Measurements from ENCODE around the gene PARD3.
"Not testable (repeated sequence)": the region's sequence is repeated elsewhere in the genome, so short reads cannot be mapped to it uniquely, and the experiment has no call there.

Gene PARD3

DNA sequence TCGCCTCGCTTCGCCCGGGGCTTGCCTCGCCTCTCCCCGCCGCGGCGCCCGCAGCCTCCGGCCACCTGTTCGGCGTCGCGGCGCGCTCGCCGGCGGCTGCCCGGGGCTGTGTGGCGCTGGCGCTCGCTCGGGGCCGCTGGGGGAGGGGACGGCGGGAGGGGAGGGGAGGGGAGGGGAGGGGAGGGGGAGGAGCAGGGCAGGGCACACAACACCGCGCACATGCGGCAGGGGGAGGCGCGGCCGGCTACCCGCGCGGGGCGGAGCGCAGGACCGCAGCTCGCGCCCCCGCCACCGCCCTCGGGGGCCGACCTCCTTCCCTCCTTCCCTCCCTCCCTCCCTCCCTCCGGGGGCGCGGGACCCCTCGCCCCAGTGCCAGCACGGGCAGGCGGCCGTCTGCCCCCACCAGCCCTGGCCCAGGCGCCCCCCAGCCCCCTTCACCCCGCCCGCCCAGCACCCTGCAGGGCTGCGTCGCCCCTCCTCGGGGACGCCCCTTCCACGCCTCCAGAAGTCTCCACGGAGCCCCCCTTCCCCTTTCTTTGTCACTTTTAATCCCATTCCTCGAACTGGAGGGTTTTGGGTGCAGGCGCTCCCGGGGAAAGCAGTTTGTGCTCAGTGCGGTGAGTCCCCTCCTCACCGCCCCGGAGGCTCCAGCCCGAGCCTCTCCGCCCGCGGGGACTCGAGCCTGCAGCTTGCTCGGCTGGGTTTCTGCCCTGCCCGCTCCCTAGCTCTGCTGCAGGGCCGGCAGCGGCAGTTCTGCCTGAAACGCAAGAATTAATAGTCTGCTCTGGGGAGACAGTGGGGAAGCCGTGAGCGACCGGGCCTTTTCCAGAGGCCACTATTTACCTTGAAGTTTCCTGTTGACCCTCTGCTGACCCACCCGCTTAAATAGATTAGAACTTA is at the start of gene PARD3:
TSS of gene PARD3 (minus strand) at position 112 of the 900 bp plus-strand sequence. CDS start 301 bp downstream, outside the sequence.
- DNase-seq: peak; percentile 26

DNA sequence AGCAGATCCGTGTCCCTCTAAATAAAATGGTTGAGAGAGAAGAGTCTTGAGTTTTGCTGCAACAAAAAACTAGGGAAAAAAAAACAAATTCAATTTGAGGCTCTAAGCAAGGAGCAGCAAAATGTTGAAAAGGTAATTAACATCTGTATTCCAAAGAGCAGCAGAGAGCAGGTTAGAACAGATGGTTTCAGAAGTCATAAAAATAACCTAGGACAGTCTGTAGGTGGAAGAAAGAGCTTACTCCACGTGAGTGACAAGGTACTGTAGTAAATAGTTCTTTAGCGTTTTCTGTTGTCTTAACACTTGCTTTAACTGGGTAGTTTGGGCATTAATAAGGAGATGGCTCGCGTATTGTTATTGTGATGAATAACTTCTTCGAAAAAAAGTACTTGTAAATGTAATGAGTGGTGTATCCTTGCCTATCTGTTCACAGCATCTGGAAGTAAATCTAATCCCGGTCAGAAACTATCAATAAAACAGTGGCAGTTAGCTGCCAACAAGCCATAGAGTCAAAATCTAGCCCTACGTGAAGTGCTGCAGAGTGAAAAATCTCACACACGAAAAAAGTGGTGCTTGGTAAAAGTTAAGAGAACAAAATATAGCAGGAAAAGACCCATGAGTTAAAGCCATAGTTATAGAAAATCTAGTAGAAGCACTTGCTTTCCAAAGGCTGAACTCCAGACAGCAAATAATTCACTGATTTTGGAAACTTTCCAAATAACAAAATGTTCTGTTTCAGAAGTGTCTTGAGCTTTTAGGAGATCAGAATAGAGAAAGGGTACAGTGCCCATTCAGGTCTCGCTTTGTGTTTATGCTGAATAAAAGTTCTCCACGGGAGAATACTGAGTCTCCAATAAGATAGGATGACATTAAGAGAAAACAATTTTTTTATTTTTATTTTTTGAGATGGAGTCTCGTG is 49.3 kb upstream of the PARD3 start:
- DNase-seq: no peak

DNA sequence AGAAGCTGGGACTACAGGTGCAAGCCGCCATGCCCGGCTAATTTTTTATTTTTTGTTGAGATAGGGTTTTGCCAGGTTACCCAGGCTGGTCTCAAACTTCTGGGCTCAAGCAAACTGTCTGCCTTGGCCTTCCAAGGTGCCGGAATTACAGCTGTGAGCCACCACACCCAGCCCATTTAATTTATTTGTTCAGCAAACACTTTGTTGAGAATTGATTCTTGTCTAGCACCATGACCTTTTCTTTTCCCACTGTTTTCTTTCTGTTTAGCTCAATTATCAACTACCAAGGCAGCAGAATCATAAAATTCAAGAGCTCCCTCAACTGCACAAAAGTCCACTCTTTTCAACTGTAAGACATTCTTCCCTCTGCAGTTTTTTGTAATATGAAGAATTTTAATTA is 47.8 kb upstream of the PARD3 start:
- no peak for DNase-seq

DNA sequence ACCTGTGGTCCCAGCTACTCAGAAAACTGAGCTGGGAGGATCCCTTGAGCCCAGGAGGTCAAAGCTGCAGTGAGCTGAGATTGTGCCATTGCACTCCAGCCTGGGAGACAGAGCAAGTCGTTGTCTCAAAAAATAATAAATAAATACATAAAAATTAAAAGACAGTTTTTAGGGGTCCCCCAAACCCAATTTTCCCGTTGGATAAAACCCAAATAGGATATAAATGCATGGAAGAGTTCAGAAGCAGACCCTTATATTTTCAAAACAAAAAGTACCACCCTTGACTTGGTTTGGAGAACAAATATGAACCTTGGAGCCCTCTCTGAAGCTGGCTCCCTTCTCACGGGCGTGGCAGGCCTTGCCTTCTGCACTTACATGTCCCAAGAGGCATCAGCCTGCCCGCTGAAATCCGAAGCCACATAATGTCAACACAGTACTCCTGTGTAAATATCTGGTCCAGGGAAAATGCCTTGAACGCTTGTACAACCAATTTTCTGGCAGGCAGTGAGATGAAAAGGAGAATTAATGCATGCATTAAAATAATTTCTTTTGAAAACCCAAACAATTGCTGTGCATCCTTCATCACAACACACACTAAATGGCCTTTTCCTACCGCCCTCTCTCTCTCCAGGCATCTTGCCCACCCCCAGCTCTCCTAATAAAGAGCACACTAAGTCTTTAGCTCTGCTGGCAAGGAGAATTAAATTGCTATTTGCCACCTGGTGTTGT is 46.4 kb upstream of the PARD3 start:
- no peak for DNase-seq

DNA sequence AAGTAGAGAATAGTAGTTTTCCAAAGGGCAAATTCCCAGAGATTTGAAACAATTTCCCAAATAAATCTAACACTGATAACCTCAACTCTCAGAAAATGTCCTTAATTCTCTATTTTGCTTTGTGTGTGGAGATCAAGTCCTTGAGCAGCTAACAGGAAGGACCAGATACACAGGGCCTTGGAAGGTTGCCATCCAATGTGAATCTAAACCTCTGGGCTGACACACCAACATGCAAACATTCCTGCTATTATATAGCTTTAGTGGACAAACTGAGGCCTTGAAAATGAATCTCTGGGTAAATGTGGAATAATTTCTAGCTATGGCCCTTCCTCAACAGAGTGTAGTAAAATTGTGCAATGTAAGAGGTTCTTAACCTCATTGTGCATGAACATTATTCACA is 44.1 kb upstream of the PARD3 start:
- DNase-seq: no peak

DNA sequence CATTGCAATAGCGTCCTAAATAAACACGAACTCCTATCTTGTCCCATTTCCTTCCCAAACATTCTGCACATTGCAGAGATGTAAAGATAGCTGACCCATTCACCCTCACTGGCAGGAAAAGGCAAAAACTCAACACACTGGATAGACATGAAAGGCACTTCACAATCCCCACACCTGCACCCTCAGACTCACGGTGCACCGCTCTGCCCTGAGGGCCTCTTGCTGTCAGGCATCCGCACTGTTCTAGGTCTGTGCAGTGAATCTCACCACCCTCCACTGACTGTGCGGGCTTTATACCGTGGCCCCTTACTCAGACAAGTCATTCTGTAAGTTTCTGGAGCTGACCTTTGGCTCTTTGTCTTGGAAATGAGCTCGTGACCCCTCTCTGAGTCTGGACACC is 42.9 kb upstream of the PARD3 start:
- DNase-seq: no peak

DNA sequence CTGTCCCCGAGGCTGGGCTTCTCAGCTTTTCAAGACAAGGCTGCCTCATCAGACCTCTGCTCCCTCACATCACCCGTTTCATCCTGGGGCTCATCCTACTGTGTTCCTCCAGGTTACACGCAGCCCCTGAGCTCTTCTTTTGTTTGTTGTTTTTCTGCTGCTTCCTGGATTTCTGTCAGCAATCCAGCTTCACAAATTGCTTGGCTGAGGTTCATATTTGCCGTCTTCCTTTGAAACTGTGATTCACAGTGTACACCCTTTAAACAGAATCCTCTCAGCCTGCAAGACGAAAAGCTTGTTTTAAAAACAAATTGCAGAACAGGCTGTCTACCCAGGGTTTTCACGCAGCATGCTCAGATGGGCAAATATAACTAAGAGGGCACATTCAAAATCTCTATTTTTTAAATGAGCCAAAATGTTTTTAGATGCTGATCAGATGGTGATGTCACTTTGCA is 39.1 kb upstream of the PARD3 start:
- DNase-seq: no peak

DNA sequence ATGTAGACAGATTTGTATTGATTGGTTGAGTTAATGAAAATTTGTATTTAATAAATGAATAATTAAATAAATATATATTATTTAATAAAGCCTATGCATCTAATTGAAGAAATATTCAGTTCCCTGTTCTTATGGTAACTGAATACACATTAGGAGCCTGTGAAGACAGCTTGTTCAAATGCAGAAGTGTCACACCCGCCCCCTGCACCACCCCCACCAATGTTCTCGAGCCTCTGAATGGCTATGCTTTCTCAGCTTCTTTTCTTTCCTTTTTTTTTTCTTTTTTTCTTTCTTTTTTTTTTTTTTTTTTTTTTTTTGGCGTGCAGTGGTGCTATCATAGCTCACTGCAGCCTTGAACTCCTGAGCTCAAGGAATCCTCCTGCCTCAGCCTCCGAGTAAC is 38.3 kb upstream of the PARD3 start:
- DNase-seq: no peak

DNA sequence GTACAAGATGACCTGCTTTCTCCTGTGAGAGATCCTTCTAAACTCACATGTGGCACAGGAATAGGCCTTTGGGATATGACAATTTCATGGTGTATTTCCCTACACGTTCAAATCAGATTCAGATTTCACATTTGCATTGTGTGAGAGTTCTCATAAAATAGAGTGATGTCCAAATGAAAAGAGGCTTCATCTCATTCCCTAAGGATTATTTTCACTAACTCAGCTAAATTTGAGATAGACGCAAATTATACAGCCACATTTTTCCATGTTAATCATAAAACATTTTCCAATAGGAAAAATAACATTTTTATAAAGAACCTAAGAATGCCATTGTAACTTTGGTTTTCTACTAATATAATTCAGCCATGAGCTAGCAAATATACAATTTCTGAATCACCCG is 35.5 kb upstream of the PARD3 start:
- DNase-seq: no peak

DNA sequence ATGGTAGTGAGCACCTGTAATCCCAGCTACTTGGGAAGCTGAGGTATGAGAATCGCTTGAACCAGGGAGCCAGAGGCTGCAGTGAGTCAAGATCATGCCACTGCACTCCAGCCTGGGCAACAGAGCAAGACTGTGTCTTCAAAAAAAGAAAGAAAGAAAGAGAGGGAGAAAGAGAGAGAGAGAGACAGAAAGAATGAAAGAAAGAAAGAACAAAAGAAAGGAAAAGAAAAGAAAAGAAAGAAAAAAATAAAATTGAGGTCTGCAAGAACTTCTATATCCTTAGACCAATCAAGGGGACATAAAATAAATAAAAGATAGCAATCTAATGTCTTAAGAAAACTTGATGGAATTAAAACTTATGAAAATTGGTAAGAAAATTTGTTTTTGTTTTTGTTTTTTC is 34.9 kb upstream of the PARD3 start:
- no peak for DNase-seq

DNA sequence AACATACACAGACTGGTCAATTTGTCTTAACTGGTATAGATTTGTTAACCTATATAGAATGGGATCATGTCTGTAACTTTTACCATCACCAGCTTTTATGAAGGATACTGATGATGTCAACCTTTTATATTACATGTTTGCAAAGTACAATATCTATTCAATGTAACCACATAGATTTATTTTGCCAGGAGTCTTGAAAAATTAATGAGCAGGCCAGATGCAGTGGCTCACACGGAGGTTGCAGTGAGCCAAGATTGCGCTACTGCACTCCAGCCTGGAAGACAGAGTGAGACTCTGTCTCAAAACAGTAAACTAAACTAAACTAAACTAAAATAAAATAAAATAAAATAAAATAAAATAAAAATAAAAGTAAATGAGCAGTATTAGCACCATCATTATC is 30.0 kb upstream of the PARD3 start:
- no peak for DNase-seq

DNA sequence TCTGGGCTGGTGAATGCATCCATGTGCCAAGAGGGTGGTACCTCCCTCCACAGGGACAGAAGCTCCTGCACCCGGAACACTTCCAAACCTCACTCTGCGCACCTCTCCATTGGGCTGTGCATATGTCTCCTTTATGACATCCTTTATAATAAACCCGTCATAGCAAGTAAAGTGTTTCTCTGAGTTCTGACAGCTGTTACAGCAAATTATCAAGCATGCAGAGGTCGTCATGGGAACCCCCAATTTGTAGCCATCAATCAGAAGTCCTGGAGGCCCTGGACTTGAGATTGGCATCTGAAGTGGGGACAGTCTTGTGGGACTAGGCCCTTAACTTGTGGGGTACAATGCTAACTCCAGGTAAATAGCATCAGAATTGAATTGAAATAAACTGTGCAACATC is 29.4 kb upstream of the PARD3 start:
- DNase-seq: no peak

DNA sequence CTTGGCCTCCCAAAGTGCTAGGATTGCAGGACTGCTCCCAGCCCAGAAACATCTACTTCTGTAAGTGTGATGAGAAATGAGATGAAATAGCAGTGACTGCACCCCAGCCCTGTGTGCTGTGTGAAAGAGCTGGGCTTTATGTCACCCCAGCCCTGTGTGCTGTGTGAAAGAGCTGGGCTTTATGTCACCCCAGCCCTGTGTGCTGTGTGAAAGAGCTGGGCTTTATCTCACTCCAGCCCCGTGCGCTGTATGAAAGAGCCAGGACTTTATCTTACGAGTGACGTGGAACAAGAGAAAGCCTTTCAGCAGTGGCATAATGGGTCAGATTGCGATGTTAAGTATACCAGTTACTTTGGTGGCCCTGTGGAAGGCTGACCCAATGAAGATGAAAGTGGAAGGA is 28.4 kb upstream of the PARD3 start:
- DNase-seq: not testable (repeated sequence)

DNA sequence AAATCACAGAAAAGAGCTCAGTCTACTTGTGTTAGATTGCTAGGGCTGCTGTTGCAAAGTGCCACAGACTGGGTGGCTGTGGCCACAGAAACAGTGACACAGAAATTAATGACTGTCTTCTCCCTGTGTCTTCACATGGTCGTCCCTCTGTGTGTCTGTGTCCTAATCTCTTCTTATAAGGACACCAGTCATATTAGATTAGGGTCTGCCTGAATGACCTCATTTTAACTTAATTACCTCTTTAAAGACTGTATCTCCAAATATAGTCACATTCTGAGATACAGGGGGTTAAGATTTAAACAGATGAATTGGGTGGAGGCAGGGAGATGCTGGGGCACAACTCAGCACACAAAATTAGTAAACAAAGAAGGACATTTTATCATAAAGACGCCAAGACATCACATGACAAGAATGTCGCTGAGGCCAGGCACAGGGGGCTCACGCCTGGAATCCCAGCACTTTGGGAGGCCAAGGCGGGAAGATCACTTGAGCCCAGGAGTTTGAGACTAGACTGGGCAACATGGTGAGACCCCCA is 23.3 kb upstream of the PARD3 start:
- no peak for DNase-seq

DNA sequence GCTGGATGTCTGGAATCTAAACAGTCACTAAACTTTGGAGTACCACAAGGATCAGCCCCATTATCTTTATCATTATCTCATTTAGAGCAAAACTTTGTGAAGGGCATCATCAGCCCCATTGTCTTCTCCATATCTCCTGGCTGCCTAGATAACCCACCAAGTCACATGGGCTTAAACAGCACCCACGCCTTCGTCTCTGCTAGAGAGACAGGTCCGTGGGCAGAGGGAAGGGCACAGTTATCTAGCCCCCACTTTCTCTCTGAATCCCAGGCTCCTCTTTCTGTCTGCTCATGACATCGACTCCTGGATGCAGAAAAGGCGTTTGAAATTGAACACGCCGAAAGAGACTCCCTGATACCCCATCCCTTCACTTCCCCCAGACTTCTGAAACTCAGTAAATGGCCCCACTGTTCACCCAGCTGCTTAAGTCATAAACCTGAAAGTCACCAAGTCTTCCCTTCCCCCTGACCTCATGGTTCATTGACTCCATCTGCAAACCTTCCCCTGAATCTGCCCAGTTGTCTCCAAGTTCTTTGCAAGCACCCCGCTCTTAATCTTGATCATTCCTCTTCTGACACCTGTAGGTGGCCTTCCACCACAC is 20.9 kb upstream of the PARD3 start:
- DNase-seq: no peak

DNA sequence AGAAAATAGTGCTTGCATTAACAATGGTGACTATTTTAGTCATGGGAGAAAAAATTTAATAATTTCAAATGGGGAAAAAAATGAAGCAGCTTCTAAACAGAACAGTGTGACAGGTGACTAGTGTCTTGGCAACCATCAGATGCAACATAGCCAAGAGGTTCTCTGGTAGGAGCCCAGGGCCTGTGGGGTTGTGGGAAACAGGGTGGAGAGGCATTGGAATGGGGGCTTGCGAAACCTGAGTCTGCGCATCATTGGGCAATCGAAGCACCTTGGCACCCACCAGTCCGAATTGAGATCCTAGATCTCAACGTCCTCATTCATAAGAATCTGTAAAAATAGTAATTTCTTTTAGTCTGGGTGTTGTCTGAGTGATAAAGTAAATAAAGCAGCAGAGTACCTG is 19.2 kb upstream of the PARD3 start:
- DNase-seq: no peak

DNA sequence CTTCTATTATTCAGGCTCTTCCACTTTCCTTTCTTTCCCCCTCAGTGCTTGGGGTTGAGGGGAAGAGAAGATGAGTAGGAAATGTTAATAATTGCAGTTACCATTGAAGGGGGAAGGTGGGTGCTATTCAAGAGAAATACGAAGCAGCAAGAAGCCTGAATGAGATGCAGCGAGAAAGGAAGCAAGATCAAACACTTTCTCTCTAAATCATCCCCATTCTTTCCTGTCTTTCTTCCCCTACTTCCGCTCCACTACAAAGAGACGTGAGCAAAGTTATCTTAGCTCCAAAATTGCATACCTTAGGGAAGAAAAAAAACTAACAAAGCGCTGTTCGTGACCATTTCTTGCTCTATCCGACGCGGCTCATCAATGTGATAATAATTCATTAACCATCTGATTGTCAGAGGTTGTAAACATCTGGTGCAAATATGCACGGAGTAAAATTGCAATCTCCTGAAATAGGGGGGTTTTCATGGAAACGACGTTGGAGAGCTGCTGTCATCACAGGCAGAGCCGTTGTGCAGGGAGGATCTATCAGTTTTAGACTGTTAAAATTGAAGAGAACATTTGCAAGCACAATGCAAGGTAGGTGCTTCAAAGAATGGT is 15.2 kb upstream of the PARD3 start:
- no peak for DNase-seq

DNA sequence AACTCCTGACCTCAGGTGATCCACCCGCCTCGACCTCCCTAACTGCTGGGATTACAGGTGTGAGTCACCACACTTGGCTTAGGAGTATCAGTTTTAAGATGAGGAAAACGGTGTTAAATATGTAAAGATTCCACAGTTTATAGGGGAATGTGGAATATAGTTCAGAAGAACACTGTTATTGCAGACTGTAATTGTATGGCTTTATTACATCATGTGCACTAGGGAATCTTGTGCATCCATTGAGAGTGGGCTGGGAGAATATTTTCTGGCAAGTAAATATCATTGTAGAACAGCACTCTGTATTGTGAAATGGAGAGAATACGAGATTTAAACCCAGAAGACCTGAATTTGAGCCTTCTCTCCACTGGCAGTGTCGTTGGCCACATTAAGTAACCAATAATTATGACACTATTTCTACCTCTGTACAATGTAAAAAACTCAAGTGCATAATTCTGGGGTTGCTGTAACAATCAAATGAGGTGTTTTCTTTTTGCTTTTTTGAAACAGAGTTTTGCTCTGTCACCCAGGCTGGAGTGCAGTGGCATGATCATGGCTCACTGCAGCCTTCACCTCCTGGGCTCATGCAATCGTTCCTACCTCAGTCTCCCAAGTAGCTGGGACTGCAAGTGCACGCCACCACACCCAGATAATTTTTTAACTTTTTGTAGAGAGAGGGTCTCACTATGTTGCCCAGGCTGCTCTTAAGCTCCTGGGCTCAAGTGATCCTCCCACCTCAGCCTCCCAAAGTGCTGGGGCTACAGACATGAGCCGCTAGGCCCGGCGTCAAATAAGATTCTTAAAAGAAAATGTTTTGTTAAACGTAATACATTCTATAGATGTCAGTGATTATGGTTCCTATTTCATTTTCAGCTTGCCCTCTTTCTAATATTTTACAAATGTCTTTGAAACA is 12.0 kb upstream of the PARD3 start:
- DNase-seq: no peak

DNA sequence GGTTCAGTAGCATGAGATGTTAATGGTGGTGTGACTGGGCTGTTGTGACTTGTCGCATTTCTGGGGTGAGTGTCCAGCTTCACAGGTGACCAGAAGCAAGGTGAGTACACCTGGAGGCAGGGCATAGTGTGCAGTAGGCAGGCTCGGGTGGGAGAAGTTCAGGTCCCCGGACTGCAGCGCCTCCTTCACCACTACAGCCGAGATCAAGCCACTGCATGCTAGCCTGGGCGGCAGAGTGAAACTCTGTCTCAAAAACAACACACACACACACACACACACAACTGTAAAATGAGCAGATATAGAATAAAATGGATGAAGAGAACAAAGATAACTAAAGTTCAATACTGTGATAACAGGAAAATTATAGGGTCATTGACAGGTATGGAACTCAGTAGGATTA is 11.1 kb upstream of the PARD3 start:
- DNase-seq: no peak

DNA sequence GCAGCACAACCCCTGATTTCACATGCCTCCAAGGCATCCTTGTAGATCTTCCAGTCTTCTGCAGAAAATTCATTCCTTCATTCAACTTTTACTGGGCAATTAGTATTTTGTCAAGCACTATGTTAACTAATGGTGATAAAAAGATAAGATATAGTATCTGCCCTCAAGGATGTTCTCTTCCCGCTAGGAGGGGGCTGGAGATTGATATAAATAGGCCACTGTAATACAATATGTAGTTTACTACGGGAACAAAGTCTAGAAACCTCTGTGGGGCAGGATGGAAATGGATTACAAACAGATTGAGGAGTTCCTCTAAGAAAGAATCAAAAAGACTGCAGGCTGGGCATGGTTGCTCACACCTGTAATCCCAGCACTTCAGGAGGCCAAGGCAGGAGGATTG is 10.3 kb upstream of the PARD3 start:
- no peak for DNase-seq

DNA sequence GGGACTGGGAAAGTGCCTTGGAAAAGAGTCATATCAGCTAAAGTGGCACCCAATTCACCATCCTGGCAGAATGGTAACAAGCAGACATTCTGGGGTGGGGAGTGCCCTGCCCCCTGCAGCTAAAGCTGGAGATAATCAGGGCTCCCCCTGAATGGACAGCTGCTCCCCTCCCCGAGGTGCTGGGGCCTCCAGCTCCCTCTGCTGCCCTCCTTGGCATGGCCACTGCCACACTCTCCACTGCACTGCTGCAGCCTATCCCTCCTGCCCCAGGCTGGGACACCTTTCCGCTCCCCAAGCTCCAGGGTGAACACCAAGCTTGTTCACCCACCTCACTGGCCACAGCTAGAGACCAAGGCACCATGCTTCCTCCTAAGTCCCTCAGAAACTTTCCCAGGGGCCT is 9.8 kb upstream of the PARD3 start:
- DNase-seq: no peak
